NT2/D1 (cell line): ENCODE measurements around the gene DDX1.

Experiments
- YY1 ChIP-seq: IDR thresholded peaks from 2 replicates; pipeline ENCODE4 v1.6.1; 2011; ENCODE audit not compliant: insufficient read length, insufficient read depth
- ZNF274 ChIP-seq: IDR thresholded peaks from 2 replicates; pipeline ENCODE4 v1.6.1; 2011; ENCODE audit warnings: mild to moderate bottlenecking, low read depth, low read length

DNA sequence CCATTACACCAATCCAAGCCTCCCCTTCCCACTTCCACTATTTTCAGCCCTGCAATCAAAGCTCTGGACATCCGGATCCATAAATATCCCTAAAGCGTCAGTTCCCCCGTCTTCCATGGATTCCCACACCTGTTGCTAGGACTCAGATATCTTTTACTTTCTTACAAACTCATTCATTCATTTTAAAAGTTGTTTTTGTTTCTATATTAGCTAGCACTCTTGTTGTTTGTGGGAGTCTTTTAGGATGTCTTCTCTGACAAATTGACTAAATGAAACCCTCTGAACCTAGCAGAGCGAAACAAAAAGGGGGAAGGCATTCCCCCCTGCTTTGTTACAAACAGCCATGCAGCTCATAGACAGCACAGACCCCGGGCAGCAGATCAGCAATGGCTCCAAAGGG, 21.6 kb upstream of the DDX1 start:
- no peak for TF ChIP-seq ZNF274
- no peak for TF ChIP-seq YY1
